ENCODE results near the gene SHROOM2. TPM values are rescaled to one million over a fixed set of nuclear protein-coding genes. Genes with fewer than 3 reads are reported as not detected.

Gene SHROOM2
- polyA plus RNA-seq, 1 donor (not counting 4 experiments of a cell fraction or from before 2014, with no cell fraction given), result 3.3 TPM

DNA sequence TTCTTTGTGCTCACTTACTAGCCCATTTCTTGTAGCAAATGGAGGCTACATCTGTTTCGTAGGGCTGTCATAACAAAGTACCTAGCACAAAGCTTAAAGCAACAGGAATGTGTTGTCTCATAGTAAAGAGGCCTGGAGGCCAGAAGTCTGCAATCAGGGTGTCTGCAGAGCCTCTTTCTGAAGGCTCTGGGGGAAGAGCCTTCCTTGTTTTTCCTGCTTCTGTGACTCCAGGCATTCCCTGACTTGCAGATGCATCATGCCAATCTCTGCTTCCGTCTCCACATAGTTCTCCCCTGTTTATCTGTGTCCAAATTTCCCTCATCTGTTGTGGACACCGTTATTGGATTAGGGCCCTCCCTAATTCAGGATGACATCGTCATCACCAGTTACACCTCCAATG lies 67.1 kb downstream of the SHROOM2 start:
- Histone ChIP-seq H3K79me2 (ENCODE audit: control insufficient read depth, insufficient read depth, low read length) (no peaks in the 10 kb centered on the region), H3K27me3 (ENCODE audit: control insufficient read depth, extremely low read depth, insufficient read depth, low read length) (no peaks in the 10 kb centered on the region), H3K36me3 (ENCODE audit: control insufficient read depth in 2 of 2, extremely low read depth in 1 of 2, insufficient read depth in 2 of 2, low read length in 2 of 2) (no peaks in the 10 kb centered on the region), H3K9me1 (ENCODE audit: control insufficient read depth, extremely low read depth, insufficient read depth, low read length) (no peaks in the 10 kb centered on the region), H3K9ac (ENCODE audit: control insufficient read depth, extremely low read depth, insufficient read depth, low read length) (no peak overlapping the region), H3K27ac (ENCODE audit: control insufficient read depth, insufficient read depth, low read length) (no peak overlapping the region), H3K4me1 (ENCODE audit: control insufficient read depth, extremely low read depth, insufficient read depth, low read length) (peaks cover 2% of the 10 kb centered on the region), H4K20me1 (ENCODE audit: control insufficient read depth, extremely low read depth, insufficient read depth, low read length) (no peaks in the 10 kb centered on the region), H3K4me2 (ENCODE audit: control insufficient read depth, extremely low read depth, insufficient read depth, low read depth, low read length) (no peak overlapping the region), H3K4me3 (ENCODE audit: control insufficient read depth in 2 of 3, extremely low read depth in 1 of 3, insufficient read depth in 2 of 3, low read depth in 1 of 3, low read length in 3 of 3) (no peak overlapping the region), H2AFZ (ENCODE audit: control insufficient read depth, low read length) (no peak overlapping the region), H3K9me3 (ENCODE audit: control insufficient read depth, low read depth, low read length) (no peaks in the 10 kb centered on the region)
- DNase-seq (ENCODE audit: low read depth, low spot score) (no peak), FAIRE-seq (peak; percentile 41)
- no peak for TF ChIP-seq CTCF (optimal IDR thresholded peaks at IDR 0.05 in 1 of 3, IDR thresholded peaks at IDR 0.05 in 1 of 3, conservative IDR thresholded peaks at IDR 0.05 in 1 of 3; ENCODE audit: extremely low read depth in 1 of 3, insufficient read depth in 2 of 3, low read length in 3 of 3)
- TF ChIP-seq EZH2 (IDR thresholded peaks at IDR 0.05; ENCODE audit: low read length), result no peak
- dilution Hi-C loops (cut with MboI; ENCODE audit: extremely low pct_ligation_motif_present, low sequenced_read_pairs), result no loop called here

DNA sequence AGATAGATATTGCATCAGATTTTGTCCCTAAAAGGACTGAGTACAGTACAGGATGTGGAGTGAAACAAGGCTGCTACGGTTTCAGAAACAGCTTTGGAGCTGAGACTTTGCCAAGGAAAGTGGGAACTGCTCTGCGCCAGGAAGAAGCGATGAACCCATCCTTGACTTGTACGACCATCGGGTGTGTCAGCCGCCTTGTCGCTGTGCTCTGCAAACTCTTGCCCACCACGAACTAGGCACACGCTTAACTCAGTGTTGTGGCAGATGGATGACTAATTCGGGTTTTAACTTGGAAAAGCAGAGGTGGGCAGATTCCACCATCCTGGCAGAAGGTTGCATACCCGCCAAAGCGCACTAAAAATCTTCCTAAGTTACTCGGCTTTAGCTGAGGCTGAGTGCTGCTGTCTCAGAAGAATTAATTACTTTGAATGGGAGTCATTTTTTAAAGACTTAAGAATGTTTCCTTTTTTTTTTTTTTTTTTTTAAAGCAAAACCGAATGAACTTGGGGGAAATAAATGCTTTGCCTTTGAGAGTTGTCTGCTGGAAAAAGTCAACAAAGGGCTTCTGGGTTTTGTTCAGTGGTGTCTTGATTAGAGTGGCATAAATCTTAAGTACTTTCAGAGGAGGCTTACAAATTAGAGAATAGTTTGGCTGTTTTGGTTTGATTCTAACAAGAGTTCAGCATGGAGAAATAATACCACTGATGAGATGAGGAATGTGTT lies 69.5 kb downstream of the SHROOM2 start:
- no peak for FAIRE-seq
- no peak overlapping the region for H2AFZ ChIP-seq (ENCODE audit: control insufficient read depth, low read length)
- H3K36me3 ChIP-seq (ENCODE audit: control insufficient read depth in 2 of 2, extremely low read depth in 1 of 2, insufficient read depth in 2 of 2, low read length in 2 of 2), result no peaks in the 10 kb centered on the region
- no peak overlapping the region for H3K4me2 ChIP-seq (ENCODE audit: control insufficient read depth, extremely low read depth, insufficient read depth, low read depth, low read length)
- H3K9ac ChIP-seq (ENCODE audit: control insufficient read depth, extremely low read depth, insufficient read depth, low read length), result no peak overlapping the region
- H3K79me2 ChIP-seq (ENCODE audit: control insufficient read depth, insufficient read depth, low read length), result no peaks in the 10 kb centered on the region
- no peak overlapping the region for H3K4me3 ChIP-seq (ENCODE audit: control insufficient read depth in 2 of 3, extremely low read depth in 1 of 3, insufficient read depth in 2 of 3, low read depth in 1 of 3, low read length in 3 of 3)
- DNase-seq (ENCODE audit: low read depth, low spot score), result no peak
- TF ChIP-seq CTCF (optimal IDR thresholded peaks at IDR 0.05 in 1 of 3, IDR thresholded peaks at IDR 0.05 in 1 of 3, conservative IDR thresholded peaks at IDR 0.05 in 1 of 3; ENCODE audit: extremely low read depth in 1 of 3, insufficient read depth in 2 of 3, low read length in 3 of 3) (no peak), EZH2 (IDR thresholded peaks at IDR 0.05; ENCODE audit: low read length) (no peak)
- H3K27ac ChIP-seq (ENCODE audit: control insufficient read depth, insufficient read depth, low read length), result no peak overlapping the region
- H3K9me1 ChIP-seq (ENCODE audit: control insufficient read depth, extremely low read depth, insufficient read depth, low read length), result no peaks in the 10 kb centered on the region
- no peaks in the 10 kb centered on the region for H3K27me3 ChIP-seq (ENCODE audit: control insufficient read depth, extremely low read depth, insufficient read depth, low read length)
- H4K20me1 ChIP-seq (ENCODE audit: control insufficient read depth, extremely low read depth, insufficient read depth, low read length), result no peaks in the 10 kb centered on the region
- dilution Hi-C loops (cut with MboI; ENCODE audit: extremely low pct_ligation_motif_present, low sequenced_read_pairs), result no loop called here
- H3K9me3 ChIP-seq (ENCODE audit: control insufficient read depth, low read depth, low read length), result no peaks in the 10 kb centered on the region
- H3K4me1 ChIP-seq (ENCODE audit: control insufficient read depth, extremely low read depth, insufficient read depth, low read length), result peaks cover 6% of the 10 kb centered on the region

Measured in keratinocyte (primary cell).